ENCODE measurements around the gene TDRD6.
"Not testable (repeated sequence)": the region's sequence is repeated elsewhere in the genome, so short reads cannot be mapped to it uniquely, and the experiment has no call there.

TDRD6 gene

GRCh38 chr6:46743425-46744158 lies 55.9 kb downstream of the TDRD6 start:
- no peak for DNase-seq (ENCODE audit: low read depth)

GRCh38 chr6:46744159-46744725 lies 56.6 kb downstream of the TDRD6 start:
- DNase-seq (ENCODE audit: low read depth): not testable (repeated sequence)

- DNase-seq (ENCODE audit: low read depth): no peak
Observed at GRCh38 chr6:46745973-46746372, 58.3 kb downstream of the TDRD6 start.

- DNase-seq (ENCODE audit: low read depth): no peak
Observed at GRCh38 chr6:46746696-46747095, 59.0 kb downstream of the TDRD6 start, which contains the start of gene ANKRD66. Gene ANKRD66 (plus strand): TSS chr6:46746933. CDS start chr6:46751949, 5,016 bp downstream.

- DNase-seq (ENCODE audit: low read depth): no peak
Observed at GRCh38 chr6:46748940-46749503, 61.3 kb downstream of the TDRD6 start.

GRCh38 chr6:46749731-46750130 lies 62.0 kb downstream of the TDRD6 start:
- no peak for DNase-seq (ENCODE audit: low read depth)

- DNase-seq (ENCODE audit: low read depth): no peak
Observed at GRCh38 chr6:46751658-46752057, 64.0 kb downstream of the TDRD6 start.

All from stimulated activated CD8-positive, alpha-beta memory T cell treated with anti-CD3 and anti-CD28 coated beads, Interleukin-15, amount 100 ng/mL, for 1 hour (primary cell).